Embryonic facial prominence (tissue), 1 donor: ENCODE results near the gene UNC5C.

ENCODE experiments used
- DNase-seq: peaks from one replicate; pipeline ENCODE4 v3.0.0-alpha.2; 2016; ENCODE audit errors: extremely low spot score

Gene UNC5C

DNA sequence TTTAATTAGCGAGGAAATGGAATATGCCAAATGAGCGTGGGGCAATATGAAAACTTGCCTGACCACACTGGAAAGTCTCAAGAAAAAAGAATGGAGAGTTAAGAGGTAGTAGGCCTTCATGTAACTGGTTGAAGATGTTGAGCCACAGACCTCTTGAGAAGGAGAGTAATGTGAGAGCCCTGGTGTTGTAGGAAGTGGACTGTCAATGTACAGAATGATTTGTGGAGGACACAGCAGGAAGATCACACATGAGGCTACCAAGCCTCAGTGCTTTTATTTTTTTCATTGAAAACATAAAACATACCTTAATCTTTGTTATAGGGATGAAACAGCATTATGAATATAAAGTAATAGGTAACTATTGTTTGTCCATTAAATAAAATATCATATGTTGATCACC lies 331.6 kb downstream of the UNC5C start:
- no peak for DNase-seq

DNA sequence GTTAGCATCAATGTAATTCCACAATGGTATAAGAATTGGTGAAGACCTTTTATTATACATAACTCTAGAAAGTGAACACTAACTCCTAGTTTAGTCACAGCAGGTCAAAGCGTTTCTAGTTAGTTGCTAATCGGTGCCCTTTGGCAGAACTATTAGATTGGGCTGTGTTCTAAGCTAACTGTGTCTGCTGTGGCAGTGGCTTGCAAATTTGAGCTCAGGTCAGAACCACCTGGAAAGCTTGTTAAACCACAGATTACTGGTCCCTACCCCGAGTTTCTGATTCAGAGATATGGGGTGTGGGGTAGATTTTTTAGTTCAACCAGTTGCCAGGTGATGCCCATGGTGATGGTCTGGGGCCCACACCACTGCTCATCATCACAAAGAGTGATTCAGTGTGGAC lies 332.1 kb downstream of the UNC5C start:
- no peak for DNase-seq

DNA sequence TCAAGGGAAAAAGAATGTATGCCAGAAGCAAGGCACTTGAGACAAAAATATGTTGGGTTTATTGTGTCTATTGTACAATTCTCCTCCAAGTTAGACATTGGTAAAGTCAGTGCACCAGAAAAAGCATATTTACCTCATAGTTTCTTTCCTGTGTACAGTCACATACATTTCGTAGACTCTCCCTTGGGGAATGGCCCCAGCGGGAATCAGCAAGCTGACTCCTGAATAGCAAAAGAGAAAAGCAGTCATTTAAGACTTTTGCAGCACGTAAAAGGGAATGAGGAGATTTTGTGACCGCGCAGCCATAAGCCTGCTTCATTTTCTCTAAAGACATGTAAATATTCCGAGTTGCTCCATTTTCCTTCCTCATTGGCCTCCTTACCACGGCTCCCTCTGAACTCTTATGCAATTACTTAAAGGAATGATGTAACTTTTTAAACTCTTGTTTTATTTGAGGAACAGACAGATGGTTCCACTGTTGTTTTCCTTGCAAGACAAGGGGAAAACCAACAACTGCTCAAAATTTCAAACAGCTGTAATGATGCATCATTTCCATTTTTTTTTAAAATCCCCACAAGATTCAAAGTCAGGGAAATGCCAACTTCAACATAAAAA lies 332.7 kb downstream of the UNC5C start:
- DNase-seq: no peak

DNA sequence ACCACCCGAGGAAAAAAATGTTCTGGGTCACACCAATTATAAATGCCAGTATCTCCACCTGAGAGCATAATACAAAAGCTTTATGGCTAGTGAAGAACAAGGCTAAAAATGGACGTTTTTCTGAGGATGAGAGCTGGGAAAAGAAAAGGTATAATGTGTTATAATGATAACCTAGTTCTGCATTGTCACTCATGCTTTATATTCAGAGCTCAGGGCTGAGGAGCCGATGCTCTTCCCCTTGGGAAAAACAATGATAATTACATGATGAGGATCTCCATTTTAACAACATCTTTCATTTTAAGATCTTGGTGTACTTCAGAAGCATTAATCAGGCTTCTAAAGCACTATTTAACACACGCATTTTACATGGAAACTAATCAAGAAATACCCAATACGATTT lies 333.7 kb downstream of the UNC5C start:
- no peak for DNase-seq

DNA sequence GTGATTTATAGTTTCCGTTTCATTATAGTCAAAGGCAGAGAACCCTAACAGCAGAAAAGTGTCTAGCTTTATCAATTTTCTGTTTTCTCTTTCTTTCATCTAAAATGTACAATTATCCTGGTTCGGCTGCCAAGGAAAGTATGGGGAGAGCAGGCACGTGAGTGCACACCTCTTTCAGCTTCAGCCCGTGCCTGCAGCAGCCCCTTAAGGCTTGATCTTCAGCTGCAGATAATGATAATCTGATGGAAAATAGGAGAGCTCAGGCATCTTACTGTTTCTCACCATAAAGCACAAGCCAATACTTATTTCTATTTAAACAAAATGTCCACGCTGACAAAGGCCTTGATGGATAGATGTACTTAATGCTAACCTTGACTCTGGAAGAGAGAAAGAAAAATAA lies 334.4 kb downstream of the UNC5C start:
- no peak for DNase-seq

DNA sequence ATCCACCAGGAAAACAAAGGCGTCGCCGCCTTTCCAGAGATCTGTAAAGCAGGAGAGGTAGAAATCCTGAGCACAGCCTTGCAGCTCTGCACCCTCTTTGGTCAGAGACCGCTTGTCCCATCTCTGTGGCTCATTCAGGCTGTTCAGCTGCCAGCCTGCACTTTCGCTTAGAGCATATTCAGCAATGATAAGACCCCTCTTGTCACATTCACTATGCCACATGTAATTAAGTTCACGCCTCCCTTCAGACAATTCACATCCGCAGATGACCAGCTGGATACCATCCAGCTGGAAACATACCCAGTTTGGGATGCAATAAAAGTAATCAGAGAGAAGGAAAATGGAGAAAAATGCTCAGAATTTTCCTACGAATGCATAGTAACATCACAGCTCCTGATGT lies 335.4 kb downstream of the UNC5C start:
- no peak for DNase-seq

DNA sequence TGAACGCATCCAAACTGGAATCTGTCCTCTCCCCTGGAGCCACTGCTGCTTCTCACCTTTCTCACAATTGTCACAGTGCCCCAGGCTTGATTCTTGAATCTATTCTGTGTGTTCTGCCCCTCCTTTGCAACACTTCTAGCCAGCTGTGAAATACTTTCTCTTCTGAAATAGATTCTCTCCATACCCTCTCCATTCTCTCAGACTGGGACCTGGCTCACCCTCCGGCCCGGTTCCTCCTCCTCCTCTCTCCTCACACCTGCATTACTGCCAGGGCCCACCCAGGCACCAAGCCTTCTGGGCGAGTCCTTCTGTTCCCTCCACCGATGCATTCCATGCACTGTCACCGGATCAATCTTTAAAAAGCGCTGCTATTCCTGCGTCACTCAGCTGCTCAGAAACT lies 336.1 kb downstream of the UNC5C start:
- no peak for DNase-seq

DNA sequence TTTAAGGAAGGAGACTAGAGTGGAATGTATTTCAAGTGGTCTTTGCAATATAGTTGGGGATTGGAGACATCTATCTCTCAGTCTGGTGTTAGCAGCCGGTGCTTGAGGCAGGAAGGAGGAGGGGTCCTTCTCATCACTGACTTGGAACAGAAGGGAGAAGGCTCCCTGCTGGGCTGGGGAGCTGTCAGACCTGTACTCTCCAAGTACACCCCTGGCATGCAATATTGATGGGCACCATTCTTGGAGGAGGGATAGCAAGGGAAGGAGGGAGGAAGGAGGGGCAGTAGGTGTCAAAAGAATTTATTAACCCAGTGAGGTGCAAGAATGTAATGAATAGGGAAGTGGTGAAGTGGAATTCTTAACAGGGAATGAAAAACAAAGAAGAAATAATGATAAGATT lies 338.8 kb downstream of the UNC5C start:
- DNase-seq: no peak

DNA sequence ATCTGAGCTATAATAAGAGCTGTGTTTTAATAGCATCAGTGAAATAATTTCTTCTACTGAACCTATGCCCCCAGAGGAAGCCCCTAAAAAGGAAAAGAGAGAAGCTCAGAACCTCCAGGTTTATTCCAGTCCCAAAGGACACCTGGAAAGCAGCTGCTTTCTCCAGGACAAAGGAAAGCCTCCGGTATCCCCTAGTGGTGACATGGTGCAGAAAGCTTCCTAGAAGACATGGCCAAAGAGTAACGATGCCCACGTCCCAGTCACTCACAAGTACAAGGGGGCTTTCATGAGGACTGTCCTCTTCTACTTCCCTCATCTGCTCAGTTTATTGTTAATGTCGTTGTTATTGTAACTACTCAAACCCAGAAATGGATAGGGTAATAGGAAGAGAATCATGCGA lies 343.9 kb downstream of the UNC5C start:
- DNase-seq: no peak

DNA sequence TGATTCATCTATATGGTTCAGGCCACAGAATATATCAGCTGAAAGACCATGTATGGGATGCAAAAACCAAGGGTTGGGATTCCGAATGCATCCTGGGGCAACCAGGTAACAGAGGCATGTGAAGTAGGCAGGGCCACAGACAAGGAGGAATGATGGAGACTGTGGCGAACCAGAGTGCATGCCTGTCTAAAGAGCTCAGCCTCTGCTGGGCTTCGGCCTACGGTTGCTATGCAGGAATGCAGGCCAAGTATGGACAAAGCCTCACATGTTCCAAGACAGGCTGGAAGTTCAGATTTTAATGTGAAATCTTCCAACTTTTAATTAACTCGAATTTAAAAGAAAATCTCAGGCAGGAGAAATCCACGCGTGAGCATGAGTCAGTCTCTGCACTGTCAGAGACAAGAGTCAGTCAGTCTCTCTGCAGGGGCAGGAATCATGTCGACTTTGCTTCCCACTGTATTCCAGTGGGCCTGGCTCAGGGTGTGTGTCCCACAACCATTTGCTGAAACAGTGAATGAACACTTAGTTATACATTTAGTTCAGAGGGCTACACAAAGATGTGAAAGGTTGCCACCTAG lies 344.4 kb downstream of the UNC5C start:
- no peak for DNase-seq

DNA sequence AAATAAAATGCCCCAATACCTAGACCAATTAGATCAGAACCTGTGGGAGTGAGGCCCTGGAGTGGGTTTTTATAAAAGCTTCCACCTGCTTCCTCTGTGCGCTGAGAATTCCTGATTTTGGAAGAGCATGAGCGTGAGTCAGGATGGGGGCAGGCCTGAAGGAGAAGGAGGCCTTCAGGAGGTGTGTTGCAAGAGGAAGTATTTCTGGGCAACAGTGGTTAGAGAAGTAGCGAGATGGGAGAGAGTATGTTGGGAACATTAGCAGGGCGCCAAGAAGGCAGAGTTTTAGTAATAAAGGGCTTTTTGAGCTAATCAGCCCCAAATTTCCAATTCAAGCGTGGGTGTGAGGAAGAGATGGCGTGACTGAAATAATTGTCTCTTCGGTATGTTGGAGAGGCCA lies 349.8 kb downstream of the UNC5C start:
- no peak for DNase-seq

DNA sequence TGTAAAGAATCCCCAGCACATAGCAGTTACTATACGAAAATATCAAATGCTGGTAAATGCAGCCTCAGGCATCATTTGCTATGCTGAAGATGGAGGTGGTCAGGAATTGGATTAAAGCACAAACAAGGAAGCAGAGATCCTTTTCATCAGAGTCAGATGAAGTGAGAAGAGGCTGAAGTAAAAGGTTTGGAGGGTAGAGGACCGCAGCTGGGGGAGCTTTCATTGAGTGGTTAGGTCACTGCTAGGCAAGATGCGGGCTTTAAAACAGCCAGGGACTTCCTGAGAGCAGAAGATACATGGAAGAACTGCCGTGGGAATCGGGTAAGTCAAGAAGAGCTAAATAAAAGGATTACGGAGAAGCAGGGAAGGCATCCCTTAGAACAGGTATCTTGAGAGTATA lies 351.4 kb downstream of the UNC5C start:
- no peak for DNase-seq

DNA sequence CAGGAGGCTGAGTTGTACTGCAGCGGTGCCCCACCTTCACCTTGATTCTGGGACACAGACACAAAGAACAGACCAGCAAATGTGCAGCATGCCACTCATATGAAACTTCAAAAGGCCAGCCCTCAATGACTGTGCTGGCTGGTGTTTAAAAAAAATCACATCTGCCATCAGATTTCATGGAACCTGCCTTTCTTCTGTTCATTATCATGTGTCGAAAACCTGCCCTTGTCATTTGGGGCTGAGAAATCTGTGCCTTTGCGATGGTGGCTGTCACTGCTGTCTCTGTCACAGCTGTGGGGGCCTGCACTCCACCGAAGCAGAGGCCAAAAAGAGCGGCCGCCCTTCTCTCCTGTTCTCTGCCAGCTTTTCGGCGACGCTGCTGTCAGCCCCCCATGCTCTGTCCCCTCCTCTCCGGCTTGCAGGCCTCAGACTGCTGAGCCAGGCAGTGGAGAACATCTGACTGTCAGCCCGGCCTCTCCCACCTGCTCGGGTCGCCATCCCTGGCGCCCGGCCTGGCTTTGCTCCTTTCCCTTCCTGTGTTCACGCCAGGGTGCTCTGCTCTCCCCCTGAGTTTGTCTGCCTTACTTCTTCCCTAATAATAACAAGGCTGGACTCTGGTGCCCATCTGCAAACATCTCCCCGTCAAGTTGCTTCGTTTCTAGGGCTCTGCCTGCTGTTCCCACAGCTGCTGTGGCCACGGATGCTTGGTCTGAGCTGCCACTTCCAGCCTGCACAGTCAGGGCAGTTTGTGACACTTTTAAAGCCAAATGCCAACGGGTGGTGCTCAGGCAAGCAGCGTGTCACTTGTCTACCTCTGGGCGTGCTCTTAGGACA lies 355.2 kb downstream of the UNC5C start:
- no peak for DNase-seq

DNA sequence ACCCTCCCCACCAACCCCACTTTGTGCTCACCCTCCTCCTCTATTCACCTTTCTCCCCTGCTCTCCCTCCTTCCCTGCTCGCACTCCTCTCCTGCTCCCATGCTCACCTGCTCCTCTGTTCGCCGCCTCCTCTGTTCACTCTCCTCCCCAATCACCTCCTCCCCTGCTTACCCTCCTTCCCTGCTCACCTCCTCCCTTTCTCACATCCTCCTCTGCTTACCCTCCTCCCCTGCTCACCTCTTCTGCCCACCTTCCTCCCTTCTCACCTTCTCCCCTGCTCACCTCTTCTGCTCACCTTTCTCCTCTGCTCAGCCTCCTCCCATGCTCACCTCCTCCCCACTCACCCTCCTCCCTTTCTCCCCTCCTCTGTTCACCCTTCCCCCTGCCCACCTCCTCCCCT lies 357.2 kb downstream of the UNC5C start:
- DNase-seq: no peak

DNA sequence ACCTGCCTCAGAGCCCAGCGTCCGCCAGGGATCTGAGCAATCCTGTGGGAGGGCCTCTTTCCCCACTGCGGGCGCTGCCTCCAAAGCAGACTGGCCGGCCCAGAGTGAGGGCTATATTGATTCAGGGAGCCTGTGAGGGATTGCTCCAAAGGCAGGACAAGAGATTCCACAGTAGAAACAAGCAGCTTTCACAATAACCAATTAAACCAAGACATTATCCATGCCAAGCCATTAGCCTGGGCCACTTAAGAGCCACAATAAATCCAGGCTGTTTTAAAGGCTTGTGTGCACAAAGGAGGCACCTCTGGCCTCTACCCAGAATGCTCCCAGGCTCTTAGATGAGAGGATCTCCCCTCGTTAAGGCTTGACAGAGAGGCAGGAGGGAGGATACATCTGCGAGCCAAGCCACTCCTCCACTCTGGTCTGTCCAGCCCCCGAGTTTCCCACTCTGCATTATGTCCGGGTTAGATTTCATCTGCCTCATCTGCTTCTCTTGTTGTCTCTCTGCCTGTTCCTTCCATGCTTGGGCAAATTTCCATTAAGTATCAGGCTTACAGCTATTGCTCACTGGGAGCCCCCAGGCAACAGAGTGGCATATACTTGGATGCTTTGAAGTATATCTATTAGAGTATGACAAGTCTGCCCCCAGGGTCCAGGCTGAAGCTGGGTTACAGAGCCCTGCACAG lies 357.9 kb downstream of the UNC5C start:
- no peak for DNase-seq

DNA sequence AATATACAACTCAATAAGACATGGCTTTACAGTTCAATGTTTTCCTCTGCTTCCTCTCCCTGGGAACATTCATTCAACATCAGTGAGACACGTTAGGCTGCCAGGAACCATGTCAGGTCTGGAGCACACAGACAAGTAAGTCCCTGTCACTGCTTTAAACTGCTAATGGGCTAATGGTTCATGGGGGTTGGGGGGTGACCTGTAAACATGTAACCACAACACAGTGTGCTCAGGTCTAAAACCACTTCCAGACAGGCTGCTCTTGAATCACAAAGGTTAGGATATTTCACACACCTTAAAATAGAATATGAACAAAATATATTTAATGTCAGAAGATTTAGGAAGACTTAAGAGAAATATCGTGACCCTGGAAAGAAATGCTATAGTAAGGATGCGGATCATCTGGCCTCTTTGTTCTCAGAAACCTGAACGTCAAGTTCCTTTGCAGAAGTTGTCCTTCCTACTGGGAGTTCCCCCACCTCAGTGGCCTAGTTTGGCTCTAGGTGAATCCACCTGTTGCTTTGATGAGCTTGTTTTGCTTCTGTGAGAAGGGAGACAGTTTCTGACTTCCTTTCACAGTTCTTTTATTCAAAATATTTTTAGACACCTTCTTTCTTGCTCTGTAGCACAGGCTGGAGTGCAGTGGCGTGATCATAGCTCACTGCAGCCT lies 359.9 kb downstream of the UNC5C start:
- no peak for DNase-seq

DNA sequence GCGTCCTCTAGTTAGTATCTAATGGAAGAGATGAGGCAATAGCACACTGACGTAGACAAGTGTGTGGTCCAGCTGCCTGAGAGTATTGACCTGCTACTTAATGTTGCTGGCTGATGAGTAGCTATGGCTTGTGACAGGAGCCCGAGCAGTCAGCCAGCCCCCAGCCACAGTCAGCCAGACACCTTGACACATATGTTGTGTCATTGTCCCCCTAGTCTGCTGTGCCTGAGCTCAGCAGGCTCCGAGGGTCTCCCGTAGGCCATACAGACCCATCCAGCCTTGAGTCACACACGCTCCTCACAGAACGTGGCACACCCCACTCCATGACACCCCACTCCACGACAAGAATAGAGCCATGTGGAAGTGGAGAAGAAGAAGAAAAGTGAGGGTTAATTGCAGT lies 362.1 kb downstream of the UNC5C start:
- no peak for DNase-seq

DNA sequence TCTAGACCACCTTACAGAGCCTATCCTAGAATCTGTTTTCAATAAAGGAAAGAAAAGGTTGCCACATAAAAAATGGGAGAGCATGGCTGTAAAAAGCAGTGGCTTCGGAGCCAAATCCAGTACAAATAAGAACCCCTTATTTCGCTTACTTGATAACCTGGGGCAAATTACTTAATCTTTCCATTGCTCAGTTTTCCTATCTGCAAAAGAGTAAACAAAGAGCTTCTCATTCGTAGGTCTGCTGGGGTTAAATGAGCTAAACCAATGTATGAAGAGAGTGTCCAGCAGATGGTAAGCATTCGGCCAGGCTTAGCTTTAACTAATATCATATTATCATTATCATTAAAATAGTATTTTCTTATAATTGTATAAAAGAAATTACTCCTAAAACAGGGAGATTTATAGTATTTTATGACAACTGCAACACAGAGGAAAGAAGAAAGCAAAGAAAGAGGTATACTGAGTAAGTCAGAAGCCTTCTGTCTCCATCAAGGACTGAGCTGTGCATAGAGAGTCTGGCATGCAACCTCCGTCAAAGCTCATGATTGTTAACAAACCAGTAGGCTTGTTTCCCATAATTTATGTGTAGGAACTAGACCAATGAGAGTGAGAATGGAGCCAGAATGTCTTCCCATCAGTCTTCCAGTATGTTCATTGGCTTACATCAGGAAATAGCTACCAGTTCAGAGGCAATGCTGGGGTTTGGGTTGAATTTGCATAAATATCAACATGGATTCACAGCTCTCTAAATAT lies 364.9 kb downstream of the UNC5C start:
- no peak for DNase-seq

DNA sequence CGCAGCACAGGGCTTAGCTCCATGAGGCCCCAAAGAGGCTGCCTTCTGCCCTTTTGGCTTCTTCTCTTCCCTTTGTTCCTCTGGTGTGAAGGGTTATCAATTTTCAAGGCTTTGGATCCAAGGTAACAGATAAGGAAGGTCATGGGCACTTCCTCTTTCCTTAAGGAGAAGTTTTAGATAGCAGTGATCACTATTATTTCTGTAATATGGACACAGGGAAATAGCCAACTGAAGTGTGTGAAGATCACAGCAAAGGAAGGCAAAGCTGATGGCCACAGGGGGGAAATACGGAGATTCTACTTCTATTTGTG lies 366.8 kb downstream of the UNC5C start:
- no peak for DNase-seq

DNA sequence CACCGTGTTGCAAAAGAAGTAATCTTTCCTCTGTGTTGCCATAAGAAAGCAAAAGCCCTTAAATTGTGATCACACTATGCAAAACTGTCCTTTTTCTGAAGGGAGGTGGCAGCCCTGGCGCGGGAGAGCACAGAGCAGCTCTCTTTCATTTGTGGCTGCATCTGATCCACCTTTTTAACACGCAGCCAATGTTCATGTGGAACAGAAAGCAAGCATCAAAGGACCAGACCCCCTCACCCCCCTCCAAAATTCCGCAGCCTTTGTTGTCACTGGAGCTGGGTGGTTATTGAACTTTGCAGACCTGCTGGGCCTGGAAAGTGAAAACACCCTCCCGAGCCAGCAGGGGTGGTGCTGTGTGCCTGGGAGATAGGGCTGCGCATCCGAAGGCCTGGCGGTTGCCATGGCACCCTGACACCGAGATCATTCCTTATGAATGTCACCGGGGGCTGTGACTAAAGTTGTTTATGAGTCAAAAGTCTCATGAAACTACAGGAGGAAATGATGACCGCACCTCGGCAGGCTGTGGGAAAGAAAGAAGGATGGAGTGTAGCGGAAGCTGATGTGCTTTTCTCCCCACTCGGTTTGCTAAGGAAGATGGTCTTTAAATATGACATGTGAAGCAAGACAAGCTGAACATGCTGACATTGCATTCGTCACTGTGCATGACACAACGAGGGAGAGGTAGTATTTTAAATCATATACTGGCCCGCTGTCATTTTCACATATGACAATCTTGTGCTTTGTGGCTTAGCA lies 367.4 kb downstream of the UNC5C start:
- no peak for DNase-seq
